ENCODE results near the gene C9orf50. TPM values are rescaled to one million over a fixed set of nuclear protein-coding genes. Genes with fewer than 3 reads are reported as not detected.

Gene C9orf50
- total and polyA plus RNA-seq, 4 experiments from 2014 or later = not detected

- Mint-ChIP-seq H3K9me3 (no peaks in the 10 kb centered on the region), H3K4me1 (peaks cover 27 to 82% (median 54%) of the 10 kb centered on the region in 4 donors), H3K27me3 (no peaks in the 10 kb centered on the region), H3K36me3 (no peaks in the 10 kb centered on the region), H3K4me3 (peak overlapping the region in 4 of 8 donors; percentile 7 to 39 (median 18)), H3K27ac (peak overlapping the region in 5 of 7 donors; percentile 14 to 92 (median 41))
- Histone ChIP-seq H3K4me3 (ENCODE audit: low read length in 2 of 2) (no peak overlapping the region), H3K36me3 (ENCODE audit: insufficient read depth, low read length) (no peaks in the 10 kb centered on the region), H3K27me3 (ENCODE audit: insufficient read depth, low read length) (no peaks in the 10 kb centered on the region), H3K9me3 (ENCODE audit: control insufficient read depth in 1 of 2, low read length in 2 of 2) (no peaks in the 10 kb centered on the region), H3K4me1 (ENCODE audit: insufficient read depth, low read length) (peaks cover 52% of the 10 kb centered on the region), H3K27ac (ENCODE audit: low read depth, low read length) (no peak overlapping the region)
- intact Hi-C loops (cut with micrococcal nuclease) = loop anchor here (1.0 kb wide), 1 partner anchor 43 kb away; the partner anchor contains the start of gene NTMT1
- ChIA-PET CTCF (ENCODE audit: partially characterized antibody) (interaction anchor here (0.7 to 2.9 kb wide), 10 partner anchors 8 to 452 kb away, joined by 3 to 6 read pairs (median 4); partner anchors contain the start of gene NTMT1), POLR2A (ENCODE audit: partially characterized antibody) (interaction anchor here (0.9 to 2.9 kb wide), 6 partner anchors 14 to 443 kb away, joined by 3 to 17 read pairs (median 4); partner anchors contain the start of gene IER5L)
- DNase-seq = no peak
Observed at GRCh38 chr9:129583308-129584038, 37.4 kb downstream of the C9orf50 start.

GRCh38 chr9:129582855-129583254 lies 38.0 kb downstream of the C9orf50 start:
- Histone ChIP-seq H3K27ac (ENCODE audit: low read depth, low read length) (no peak overlapping the region), H3K36me3 (ENCODE audit: insufficient read depth, low read length) (no peaks in the 10 kb centered on the region), H3K9me3 (ENCODE audit: control insufficient read depth in 1 of 2, low read length in 2 of 2) (no peaks in the 10 kb centered on the region), H3K27me3 (ENCODE audit: insufficient read depth, low read length) (no peaks in the 10 kb centered on the region), H3K4me3 (ENCODE audit: low read length in 2 of 2) (no peak overlapping the region), H3K4me1 (ENCODE audit: insufficient read depth, low read length) (peaks cover 52% of the 10 kb centered on the region)
- peak overlapping the region in 5 of 7 donors; percentile 19 to 62 (median 24) for H3K27ac Mint-ChIP-seq
- no peaks in the 10 kb centered on the region for H3K27me3 Mint-ChIP-seq
- H3K9me3 Mint-ChIP-seq = no peaks in the 10 kb centered on the region
- H3K4me3 Mint-ChIP-seq = peak overlapping the region in 1 of 8 donors; percentile 20
- peak in 2 of 5 donors; percentile 25 to 52 for DNase-seq
- ChIA-PET POLR2A (ENCODE audit: partially characterized antibody) (interaction anchor here (2.7 to 2.9 kb wide), 2 partner anchors 14 to 124 kb away, joined by 7 to 17 read pairs; no protein-coding TSS in a partner anchor), CTCF (ENCODE audit: partially characterized antibody) (interaction anchor here (0.7 to 1.6 kb wide), 4 partner anchors 12 to 263 kb away, joined by 3 to 4 read pairs (median 3); partner anchors contain the start of gene NTMT1)
- intact Hi-C loops (cut with micrococcal nuclease) = no loop called here
- no peaks in the 10 kb centered on the region for H3K36me3 Mint-ChIP-seq
- H3K4me1 Mint-ChIP-seq = peaks cover 30 to 83% (median 54%) of the 10 kb centered on the region in 4 donors

- peak overlapping the region in 1 of 8 donors; percentile 2 for H3K4me3 Mint-ChIP-seq
- H3K27ac ChIP-seq (ENCODE audit: low read depth, low read length) = no peak overlapping the region
- no peaks in the 10 kb centered on the region for H3K36me3 Mint-ChIP-seq
- ChIA-PET CTCF (ENCODE audit: partially characterized antibody) (interaction anchor here (1.5 to 1.9 kb wide), 2 partner anchors 11 to 199 kb away, joined by 4 read pairs; no protein-coding TSS in a partner anchor), POLR2A (ENCODE audit: partially characterized antibody) (no interaction called here)
- peaks cover 30 to 77% (median 49%) of the 10 kb centered on the region in 4 donors for H3K4me1 Mint-ChIP-seq
- no peaks in the 10 kb centered on the region for H3K27me3 ChIP-seq (ENCODE audit: insufficient read depth, low read length)
- no peaks in the 10 kb centered on the region for H3K36me3 ChIP-seq (ENCODE audit: insufficient read depth, low read length)
- peaks cover 52% of the 10 kb centered on the region for H3K4me1 ChIP-seq (ENCODE audit: insufficient read depth, low read length)
- no peak overlapping the region for H3K4me3 ChIP-seq (ENCODE audit: low read length in 2 of 2)
- H3K9me3 Mint-ChIP-seq = no peaks in the 10 kb centered on the region
- DNase-seq = no peak
- peak overlapping the region in 3 of 7 donors; percentile 4 to 58 (median 46) for H3K27ac Mint-ChIP-seq
- intact Hi-C loops (cut with micrococcal nuclease) = no loop called here
- H3K9me3 ChIP-seq (ENCODE audit: control insufficient read depth in 1 of 2, low read length in 2 of 2) = no peaks in the 10 kb centered on the region
- no peaks in the 10 kb centered on the region for H3K27me3 Mint-ChIP-seq
Observed at GRCh38 chr9:129581505-129582189, 39.3 kb downstream of the C9orf50 start.

GRCh38 chr9:129580211-129580915 lies 40.5 kb downstream of the C9orf50 start:
- CTCF ChIA-PET (ENCODE audit: partially characterized antibody) = interaction anchor here (0.8 to 1.9 kb wide), 4 partner anchors 9 to 448 kb away, joined by 3 to 4 read pairs (median 4); no protein-coding TSS in a partner anchor
- peaks cover 30 to 70% (median 43%) of the 10 kb centered on the region in 4 donors for H3K4me1 Mint-ChIP-seq

GRCh38 chr9:129579294-129579693 lies 41.6 kb downstream of the C9orf50 start:
- H3K4me1 ChIP-seq (ENCODE audit: insufficient read depth, low read length) = peaks cover 47% of the 10 kb centered on the region
- no peak for DNase-seq
- H3K27ac Mint-ChIP-seq = peak overlapping the region in 2 of 7 donors; percentile 19 to 49
- no peaks in the 10 kb centered on the region for H3K9me3 Mint-ChIP-seq
- POLR2A ChIA-PET (ENCODE audit: partially characterized antibody) = interaction anchor here (0.6 to 1.1 kb wide), 3 partner anchors 9 to 506 kb away, joined by 3 to 5 read pairs (median 3); no protein-coding TSS in a partner anchor
- H3K27me3 ChIP-seq (ENCODE audit: insufficient read depth, low read length) = no peaks in the 10 kb centered on the region
- no peak overlapping the region for H3K27ac ChIP-seq (ENCODE audit: low read depth, low read length)
- no peaks in the 10 kb centered on the region for H3K36me3 ChIP-seq (ENCODE audit: insufficient read depth, low read length)
- no peak overlapping the region for H3K4me3 ChIP-seq (ENCODE audit: low read length in 2 of 2)
- peaks cover 0 to 4% of the 10 kb centered on the region in 2 donors for H3K36me3 Mint-ChIP-seq
- no peaks in the 10 kb centered on the region for H3K9me3 ChIP-seq (ENCODE audit: control insufficient read depth in 1 of 2, low read length in 2 of 2)
- H3K27me3 Mint-ChIP-seq = no peaks in the 10 kb centered on the region
- H3K4me1 Mint-ChIP-seq = peaks cover 26 to 64% (median 36%) of the 10 kb centered on the region in 4 donors
- H3K4me3 Mint-ChIP-seq = peak overlapping the region in 3 of 8 donors; percentile 17 to 47 (median 39)
- intact Hi-C loops (cut with micrococcal nuclease) = no loop called here
- CTCF ChIA-PET (ENCODE audit: partially characterized antibody) = interaction anchor here (1.2 to 1.9 kb wide), 2 partner anchors 196 to 447 kb away, joined by 4 read pairs; no protein-coding TSS in a partner anchor

More at GRCh38 chr9:129580211-129580915, 40.5 kb downstream of the C9orf50 start:
- POLR2A ChIA-PET (ENCODE audit: partially characterized antibody) = interaction anchor here (0.6 to 1.1 kb wide), 3 partner anchors 10 to 507 kb away, joined by 3 to 5 read pairs (median 3); no protein-coding TSS in a partner anchor
- peaks cover 0 to 4% of the 10 kb centered on the region in 2 donors for H3K36me3 Mint-ChIP-seq
- Histone ChIP-seq H3K36me3 (ENCODE audit: insufficient read depth, low read length) (no peaks in the 10 kb centered on the region), H3K27ac (ENCODE audit: low read depth, low read length) (no peak overlapping the region), H3K4me3 (ENCODE audit: low read length in 2 of 2) (no peak overlapping the region), H3K4me1 (ENCODE audit: insufficient read depth, low read length) (peaks cover 52% of the 10 kb centered on the region), H3K9me3 (ENCODE audit: control insufficient read depth in 1 of 2, low read length in 2 of 2) (no peaks in the 10 kb centered on the region), H3K27me3 (ENCODE audit: insufficient read depth, low read length) (no peaks in the 10 kb centered on the region)
- no peaks in the 10 kb centered on the region for H3K27me3 Mint-ChIP-seq
- intact Hi-C loops (cut with micrococcal nuclease) = no loop called here
- peak overlapping the region in 5 of 8 donors; percentile 20 to 54 (median 51) for H3K4me3 Mint-ChIP-seq
- peak in 2 of 5 donors; percentile 19 to 41 for DNase-seq
- H3K9me3 Mint-ChIP-seq = no peaks in the 10 kb centered on the region
- peak overlapping the region in 4 of 7 donors; percentile 8 to 67 (median 59) for H3K27ac Mint-ChIP-seq

GRCh38 chr9:129576546-129577543 lies 44.1 kb downstream of the C9orf50 start:
- Histone ChIP-seq H3K36me3 (ENCODE audit: insufficient read depth, low read length) (no peaks in the 10 kb centered on the region), H3K27me3 (ENCODE audit: insufficient read depth, low read length) (no peaks in the 10 kb centered on the region), H3K4me1 (ENCODE audit: insufficient read depth, low read length) (peaks cover 24% of the 10 kb centered on the region), H3K9me3 (ENCODE audit: control insufficient read depth in 1 of 2, low read length in 2 of 2) (no peaks in the 10 kb centered on the region), H3K27ac (ENCODE audit: low read depth, low read length) (no peak overlapping the region), H3K4me3 (ENCODE audit: low read length in 2 of 2) (no peak overlapping the region)
- Mint-ChIP-seq H3K4me3 (no peak overlapping the region), H3K36me3 (peaks cover 0 to 4% of the 10 kb centered on the region in 2 donors), H3K9me3 (no peaks in the 10 kb centered on the region), H3K4me1 (peaks cover 16 to 40% (median 19%) of the 10 kb centered on the region in 4 donors), H3K27me3 (no peaks in the 10 kb centered on the region), H3K27ac (peak overlapping the region in 1 of 7 donors; percentile 32)
- CTCF ChIA-PET (ENCODE audit: partially characterized antibody) = no interaction called here
- DNase-seq = no peak
- intact Hi-C loops (cut with micrococcal nuclease) = no loop called here
- POLR2A ChIA-PET (ENCODE audit: partially characterized antibody) = no interaction called here
